Measurements from ENCODE around the gene GINS3.

DNA sequence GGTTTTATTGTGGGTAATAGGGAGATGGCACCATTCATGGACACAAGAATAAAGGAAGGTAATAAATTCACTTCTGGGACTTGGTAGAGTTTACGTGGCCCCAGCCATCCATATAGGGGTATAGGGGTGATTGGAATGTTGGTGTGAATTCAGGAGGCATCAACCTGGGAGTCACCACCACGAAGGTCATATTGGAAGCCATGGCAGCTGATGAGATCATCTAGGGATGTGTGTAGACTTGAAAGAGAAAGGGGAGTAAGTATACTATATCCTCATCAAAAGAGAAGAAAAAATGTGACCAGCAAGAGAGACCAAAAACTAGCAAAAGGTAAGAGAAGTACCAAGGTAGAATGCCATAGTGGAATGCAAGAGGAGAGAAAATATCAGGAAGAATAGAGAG is 26.6 kb upstream of the GINS3 start:
- TF ChIP-seq, protein P1, sequence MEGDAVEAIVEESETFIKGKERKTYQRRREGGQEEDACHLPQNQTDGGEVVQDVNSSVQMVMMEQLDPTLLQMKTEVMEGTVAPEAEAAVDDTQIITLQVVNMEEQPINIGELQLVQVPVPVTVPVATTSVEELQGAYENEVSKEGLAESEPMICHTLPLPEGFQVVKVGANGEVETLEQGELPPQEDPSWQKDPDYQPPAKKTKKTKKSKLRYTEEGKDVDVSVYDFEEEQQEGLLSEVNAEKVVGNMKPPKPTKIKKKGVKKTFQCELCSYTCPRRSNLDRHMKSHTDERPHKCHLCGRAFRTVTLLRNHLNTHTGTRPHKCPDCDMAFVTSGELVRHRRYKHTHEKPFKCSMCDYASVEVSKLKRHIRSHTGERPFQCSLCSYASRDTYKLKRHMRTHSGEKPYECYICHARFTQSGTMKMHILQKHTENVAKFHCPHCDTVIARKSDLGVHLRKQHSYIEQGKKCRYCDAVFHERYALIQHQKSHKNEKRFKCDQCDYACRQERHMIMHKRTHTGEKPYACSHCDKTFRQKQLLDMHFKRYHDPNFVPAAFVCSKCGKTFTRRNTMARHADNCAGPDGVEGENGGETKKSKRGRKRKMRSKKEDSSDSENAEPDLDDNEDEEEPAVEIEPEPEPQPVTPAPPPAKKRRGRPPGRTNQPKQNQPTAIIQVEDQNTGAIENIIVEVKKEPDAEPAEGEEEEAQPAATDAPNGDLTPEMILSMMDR (IDR thresholded peaks at IDR 0.05; ENCODE audit: low read depth, low read length): no peak
- TF ChIP-seq POLR2A (IDR thresholded peaks at IDR 0.05; ENCODE audit: extremely low read depth, insufficient read length) (no peak), MYC (IDR thresholded peaks at IDR 0.05; ENCODE audit: low read depth, low read length) (no peak)
- TF ChIP-seq, protein P2, sequence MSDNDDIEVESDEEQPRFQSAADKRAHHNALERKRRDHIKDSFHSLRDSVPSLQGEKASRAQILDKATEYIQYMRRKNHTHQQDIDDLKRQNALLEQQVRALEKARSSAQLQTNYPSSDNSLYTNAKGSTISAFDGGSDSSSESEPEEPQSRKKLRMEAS (IDR thresholded peaks at IDR 0.05; ENCODE audit: low read depth, low read length): no peak
